Stomach (tissue), 4 donors: ENCODE measurements around the gene IQCN.

Source experiments
- EP300 ChIP-seq: sonication (generic); formaldehyde crosslinking; IDR thresholded peaks from one replicate; pipeline ENCODE4 v1.6.1; 2017; ENCODE audit warnings: antibody characterized with exemption
- POLR2A ChIP-seq, 4 donors: fragments of 450-650 bp; IDR thresholded peaks; one replicate each; pipeline ENCODE4 v1.6.1; 2016; ENCODE audit warnings: antibody characterized with exemption in 4 of 4, control low read depth in 2 of 4, mild to moderate bottlenecking in 1 of 4, moderate library complexity in 1 of 4
- POLR2AphosphoS5 ChIP-seq, 3 donors: sonication (generic); formaldehyde crosslinking; IDR thresholded peaks; one replicate each; pipeline ENCODE4 v1.6.1; 2016; ENCODE audit warnings: antibody characterized with exemption in 3 of 3
- TF ChIP-seq, protein P1 (sequence below), 7 experiments: fragments of 450-650 bp in 4 of 7; fragments of 200-600 bp in 3 of 7; sonication (generic) in 3 of 7; IDR thresholded peaks; one replicate each; pipeline ENCODE4 v1.5.1; 2016 to 2019; ENCODE audit warnings: antibody characterized with exemption in 7 of 7, control low read depth in 2 of 7, mild to moderate bottlenecking in 1 of 7

- TF ChIP-seq POLR2A (IDR thresholded peaks at IDR 0.05) (no peak), POLR2AphosphoS5 (IDR thresholded peaks at IDR 0.05) (no peak), EP300 (no peak)
- TF ChIP-seq, protein P1, sequence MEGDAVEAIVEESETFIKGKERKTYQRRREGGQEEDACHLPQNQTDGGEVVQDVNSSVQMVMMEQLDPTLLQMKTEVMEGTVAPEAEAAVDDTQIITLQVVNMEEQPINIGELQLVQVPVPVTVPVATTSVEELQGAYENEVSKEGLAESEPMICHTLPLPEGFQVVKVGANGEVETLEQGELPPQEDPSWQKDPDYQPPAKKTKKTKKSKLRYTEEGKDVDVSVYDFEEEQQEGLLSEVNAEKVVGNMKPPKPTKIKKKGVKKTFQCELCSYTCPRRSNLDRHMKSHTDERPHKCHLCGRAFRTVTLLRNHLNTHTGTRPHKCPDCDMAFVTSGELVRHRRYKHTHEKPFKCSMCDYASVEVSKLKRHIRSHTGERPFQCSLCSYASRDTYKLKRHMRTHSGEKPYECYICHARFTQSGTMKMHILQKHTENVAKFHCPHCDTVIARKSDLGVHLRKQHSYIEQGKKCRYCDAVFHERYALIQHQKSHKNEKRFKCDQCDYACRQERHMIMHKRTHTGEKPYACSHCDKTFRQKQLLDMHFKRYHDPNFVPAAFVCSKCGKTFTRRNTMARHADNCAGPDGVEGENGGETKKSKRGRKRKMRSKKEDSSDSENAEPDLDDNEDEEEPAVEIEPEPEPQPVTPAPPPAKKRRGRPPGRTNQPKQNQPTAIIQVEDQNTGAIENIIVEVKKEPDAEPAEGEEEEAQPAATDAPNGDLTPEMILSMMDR (IDR thresholded peaks at IDR 0.05) = no peak
These were observed 10.6 kb upstream of the IQCN start for GRCh38 chr19:18284712-18285360.
